HG03565 (cell line): Measurements from ENCODE around the gene LDLR.
"Not testable (repeated sequence)": the region's sequence is repeated elsewhere in the genome, so short reads cannot be mapped to it uniquely, and the experiment has no call there.

Experiments
- ATAC-seq: cut with Tn5 transposase; IDR thresholded peaks from one replicate; pipeline ENCODE4 v1.9.1; 2021; ENCODE audit warnings: mild to moderate bottlenecking, moderate library complexity; ENCODE audit not compliant: unreplicated experiment

LDLR gene

DNA sequence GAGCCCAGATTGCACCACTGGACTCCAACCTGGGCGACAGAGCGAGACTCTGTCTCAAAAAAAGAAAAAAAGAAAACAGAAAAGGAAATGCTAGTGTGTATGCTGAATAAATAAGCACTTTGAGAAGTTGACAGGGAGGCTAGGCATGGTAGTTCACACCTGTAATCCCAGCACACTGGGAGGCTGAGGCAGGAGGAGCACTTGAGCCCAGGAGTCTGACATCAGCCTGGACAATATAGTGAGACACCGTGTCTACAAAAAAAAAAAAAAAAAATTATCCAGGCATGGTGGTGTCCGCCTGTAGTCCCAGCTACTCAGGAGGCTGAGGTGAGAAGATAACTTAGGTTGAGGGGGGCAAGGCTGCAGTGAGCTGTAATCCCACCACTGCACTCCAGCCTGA, 19.1 kb upstream of the LDLR start:
- no peak for ATAC-seq

DNA sequence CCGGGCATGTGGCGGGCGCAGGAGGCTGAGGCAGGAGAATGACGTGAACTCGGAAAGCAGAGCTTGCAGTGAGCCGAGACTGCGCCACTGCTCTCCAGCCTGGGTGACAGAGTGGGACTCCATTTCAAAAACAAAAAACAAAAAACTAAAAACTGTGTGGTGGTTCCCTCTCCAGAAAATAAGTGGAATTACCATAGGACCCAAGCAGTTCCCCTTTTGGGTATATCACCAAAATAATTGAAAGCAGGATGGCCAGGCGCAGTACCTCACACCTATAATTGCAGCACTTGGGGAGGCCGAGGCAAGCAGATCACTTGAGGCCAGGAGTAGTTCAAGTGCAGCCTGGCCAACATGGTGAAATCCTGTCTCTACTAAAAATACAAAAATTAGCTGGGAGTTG, 15.7 kb upstream of the LDLR start:
- no peak for ATAC-seq

DNA sequence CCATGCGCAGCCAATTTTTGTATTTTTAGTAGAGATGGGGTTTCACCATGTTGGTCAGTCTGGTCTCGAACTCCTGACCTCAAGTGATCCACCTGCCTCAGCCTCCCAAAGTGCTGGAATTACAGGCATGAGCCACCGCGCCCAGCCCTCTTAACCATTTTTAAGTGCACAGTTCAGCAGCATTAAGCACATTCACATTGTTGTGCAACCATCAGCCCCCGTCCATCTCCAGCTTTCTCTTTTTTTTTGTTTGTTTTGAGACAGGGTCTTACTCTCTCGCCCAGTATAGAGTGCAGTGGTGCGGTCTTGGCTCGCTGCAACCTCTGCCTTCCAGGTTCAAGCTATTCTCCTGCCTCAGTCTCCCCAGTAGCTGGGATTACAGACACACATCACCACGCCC, 12.5 kb upstream of the LDLR start:
- not testable (repeated sequence) for ATAC-seq

DNA sequence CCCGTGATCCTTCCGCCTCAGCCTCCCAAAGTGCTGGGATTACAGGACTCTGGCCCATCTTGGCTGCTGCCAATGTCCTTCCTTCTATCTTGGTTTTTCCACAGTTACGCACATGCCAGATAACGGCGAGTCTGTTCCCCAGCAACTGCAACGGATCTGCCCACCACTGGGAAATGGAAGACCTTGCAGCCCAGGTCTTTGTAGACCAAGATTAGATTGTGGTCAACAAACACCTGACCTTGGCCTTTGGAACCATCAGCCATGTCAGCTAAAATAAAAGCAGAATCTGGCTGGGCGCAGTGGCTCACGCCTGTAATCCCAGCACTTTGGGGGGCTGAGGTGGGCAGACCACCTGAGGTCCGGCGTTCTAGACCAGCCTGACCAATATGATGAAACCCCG, 10.4 kb upstream of the LDLR start:
- no peak for ATAC-seq

DNA sequence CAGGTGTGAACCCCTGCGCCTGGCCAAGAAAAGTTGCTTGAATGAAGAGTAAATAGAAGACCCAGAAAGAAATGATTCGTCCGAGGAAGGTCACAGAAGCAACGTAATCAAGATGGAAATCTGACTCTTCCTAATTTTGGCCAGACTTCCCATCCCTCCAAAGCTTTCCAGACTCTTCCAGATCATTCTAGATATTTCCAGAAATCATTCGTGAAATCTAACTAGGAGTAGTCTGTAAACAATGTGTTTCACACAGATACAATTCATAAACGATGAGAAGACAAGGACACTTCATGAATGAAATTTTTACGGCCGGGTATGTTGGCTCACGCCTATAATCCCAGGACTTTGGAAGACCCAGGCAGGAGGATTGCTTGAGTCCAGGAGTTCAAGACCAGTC, 9.3 kb upstream of the LDLR start:
- ATAC-seq = no peak

DNA sequence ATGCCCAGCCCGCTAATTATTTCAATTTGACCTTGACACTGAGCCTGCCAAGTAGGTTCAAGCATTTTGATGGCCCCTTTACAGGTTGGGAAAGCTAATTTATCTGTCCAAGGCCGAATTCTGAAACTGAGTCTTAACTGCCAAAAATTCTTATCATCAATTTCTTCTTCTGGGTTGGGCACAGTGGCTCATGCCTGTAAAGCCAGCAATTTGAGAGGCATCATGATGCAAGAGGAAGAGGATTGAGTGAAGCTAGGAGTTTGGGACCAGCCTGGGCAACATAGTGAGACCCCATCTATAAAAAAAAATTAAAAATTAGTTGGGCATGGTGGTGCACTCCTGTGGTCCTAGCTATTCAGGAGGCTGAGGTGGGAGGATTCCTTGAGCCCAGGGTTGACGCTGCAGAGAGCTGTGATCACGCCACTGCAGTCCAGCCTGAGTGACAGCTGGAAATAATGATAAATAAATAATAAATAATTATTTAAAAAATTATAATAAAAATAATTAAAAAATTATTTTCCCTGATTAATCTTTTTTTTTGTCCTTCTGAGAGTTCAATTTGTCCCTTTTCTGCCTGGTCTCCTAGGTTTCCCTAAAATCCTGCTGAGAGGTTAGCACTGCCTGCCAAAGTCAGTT, 1.3 kb upstream of the LDLR start:
- ATAC-seq = no peak

DNA sequence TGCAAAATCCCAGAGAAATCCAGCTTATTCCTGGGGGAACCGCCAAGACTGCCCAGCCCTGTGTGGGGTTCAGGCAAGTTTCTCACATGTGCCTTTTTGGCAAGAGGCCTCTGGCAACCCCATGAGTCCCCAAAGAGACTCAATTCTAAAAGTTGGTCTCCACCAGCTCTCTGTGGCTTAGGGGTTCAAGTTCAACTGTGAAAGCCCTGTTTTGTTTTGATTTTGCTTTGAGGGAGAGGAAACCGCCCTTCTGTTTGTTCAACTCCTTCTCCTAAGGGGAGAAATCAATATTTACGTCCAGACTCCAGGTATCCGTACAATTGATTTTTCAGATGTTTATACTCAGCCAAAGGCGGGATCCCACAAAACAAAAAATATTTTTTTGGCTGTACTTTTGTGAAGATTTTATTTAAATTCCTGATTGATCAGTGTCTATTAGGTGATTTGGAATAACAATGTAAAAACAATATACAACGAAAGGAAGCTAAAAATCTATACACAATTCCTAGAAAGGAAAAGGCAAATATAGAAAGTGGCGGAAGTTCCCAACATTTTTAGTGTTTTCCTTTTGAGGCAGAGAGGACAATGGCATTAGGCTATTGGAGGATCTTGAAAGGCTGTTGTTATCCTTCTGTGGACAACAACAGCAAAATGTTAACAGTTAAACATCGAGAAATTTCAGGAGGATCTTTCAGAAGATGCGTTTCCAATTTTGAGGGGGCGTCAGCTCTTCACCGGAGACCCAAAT, 583 bp upstream of the LDLR start:
- ATAC-seq = no peak

DNA sequence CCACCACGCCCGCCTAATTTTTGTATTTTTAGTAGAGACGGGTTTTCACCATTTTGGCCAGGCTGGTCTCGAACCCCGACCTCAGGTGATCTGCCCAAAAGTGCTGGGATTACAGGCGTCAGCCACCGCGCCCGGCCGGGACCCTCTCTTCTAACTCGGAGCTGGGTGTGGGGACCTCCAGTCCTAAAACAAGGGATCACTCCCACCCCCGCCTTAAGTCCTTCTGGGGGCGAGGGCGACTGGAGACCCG, 676 bp downstream of the LDLR start:
- not testable (repeated sequence) for ATAC-seq

DNA sequence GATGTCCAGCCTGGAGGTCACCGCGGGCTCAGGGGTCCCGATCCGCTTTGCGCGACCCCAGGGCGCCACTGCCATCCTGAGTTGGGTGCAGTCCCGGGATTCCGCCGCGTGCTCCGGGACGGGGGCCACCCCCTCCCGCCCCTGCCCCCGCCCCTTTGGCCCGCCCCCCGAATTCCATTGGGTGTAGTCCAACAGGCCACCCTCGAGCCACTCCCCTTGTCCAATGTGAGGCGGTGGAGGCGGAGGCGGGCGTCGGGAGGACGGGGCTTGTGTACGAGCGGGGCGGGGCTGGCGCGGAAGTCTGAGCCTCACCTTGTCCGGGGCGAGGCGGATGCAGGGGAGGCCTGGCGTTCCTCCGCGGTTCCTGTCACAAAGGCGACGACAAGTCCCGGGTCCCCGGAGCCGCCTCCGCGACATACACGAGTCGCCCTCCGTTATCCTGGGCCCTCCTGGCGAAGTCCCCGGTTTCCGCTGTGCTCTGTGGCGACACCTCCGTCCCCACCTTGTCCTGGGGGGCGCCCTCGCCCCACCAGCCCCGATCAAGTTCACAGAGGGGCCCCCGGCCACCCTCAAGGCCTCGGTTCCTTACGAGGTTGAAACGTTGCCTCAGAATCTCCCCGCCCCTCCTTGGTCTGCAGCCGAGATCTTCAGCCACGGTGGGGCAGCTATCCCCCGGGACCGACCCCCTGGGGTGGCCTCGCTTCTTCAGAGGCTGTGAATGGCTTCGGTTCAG, 1.2 kb downstream of the LDLR start:
- peak; percentile 50 for ATAC-seq

DNA sequence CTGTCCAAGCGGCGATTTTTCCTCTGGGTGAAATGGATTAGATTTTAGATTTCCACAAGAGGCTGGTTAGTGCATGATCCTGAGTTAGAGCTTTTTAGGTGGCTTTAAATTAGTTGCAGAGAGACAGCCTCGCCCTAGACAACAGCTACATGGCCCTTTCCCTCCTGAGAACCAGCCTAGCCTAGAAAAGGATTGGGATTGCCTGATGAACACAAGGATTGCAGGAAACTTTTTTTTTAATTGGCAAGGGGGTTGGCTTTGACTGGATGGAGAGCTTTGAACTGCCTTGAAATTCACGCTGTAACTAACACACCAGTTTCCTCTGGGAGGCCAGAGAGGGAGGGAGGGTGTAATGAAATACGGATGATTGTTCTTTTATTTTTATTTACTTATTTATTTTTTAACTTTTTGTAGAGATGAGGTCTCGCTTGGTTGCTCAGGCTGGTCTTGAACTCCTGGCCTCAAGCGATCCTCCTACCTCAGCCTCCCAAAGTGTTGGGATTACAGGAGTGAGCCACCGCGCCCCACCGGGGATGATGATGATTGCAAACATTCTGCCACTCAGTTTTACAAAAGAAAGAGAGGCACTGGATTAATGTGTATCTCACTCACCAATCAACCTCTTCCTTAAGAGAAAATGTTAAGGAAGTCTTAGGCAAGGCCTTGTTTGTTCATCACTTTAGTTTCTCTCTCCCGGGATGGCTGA, 1.9 kb downstream of the LDLR start:
- no peak for ATAC-seq

DNA sequence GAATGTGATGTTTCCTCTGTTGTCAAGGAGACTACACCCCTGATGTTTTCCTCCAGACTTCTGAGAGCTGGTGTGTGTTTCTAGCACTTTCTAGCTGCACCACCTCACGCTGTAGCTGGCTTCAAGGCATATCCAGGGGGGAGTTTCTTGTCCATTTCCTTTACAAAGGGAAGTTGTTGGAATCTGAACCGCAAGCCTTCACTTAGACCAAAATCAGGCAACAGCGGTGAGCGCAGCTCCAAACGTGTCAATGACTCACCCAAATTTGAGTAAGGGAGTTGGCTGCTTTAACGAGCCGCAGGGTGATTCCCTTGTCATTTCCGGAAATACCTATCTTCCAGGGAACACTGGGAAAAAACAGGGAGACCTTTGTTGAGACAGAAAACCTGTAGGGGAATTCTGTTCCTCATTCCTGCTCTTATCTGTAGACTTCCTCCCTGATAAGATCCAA, 2.5 kb downstream of the LDLR start:
- ATAC-seq = no peak

DNA sequence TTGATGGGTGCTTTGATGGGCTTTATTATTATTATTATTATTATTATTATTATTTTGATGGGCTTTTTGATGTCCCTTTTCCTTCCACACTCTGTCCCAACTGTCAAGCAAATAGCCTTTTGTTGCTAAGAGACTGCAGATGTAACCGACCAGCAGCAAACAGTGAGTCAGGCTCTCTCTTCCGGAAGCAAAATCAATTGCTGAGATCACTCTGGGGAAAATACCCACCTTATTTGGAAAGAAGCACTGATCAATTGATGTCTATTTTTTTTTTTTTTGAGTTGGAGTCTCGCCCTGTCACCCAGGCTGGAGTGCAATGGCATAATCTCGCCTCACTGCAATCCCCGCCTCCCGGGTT, 2.9 kb downstream of the LDLR start:
- ATAC-seq = no peak

DNA sequence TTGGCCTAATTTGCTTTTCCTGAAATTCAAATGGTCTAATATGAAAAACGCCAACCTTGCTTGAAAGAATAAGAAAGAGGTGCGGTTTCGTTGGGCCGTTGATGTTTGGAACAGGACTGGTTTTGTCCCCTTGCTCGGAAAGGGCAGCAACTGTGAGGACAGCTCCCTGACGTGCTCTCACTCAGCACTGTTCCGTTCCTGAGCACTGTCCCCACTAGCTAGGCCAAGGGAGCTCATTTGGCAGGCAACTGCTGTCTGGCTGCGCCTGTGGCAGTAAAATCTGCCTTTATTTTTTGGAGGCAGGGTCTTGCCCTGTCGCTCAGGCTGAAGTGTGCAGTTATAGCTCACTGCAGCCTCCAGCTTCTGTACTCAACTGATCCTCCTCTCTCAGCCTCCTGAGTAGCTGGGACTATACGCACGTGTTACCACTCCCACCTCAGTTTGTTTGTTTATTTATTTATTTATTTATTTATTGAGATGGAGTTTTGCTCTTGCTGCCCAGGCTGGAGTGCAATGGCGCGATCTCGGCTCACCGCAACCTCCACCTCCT, 4.5 kb downstream of the LDLR start:
- ATAC-seq = no peak

DNA sequence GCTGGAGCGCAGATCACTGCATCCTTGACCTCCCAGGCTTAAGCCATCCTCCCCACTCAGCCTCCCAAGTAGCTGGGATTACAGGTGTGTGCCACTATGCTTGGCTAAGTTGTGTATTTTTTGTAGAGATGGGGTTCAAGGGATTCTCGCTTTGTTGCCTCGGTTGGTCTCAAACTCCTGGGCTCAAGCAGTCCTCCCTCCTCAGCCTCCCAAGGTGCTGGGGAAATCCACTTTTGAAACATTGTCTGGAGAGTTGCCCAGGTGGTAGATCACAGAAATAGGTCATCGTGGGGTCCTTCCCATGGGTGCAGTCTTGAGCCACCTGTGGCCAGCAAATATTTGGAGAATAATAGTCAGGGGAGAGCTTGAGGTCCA, 5.2 kb downstream of the LDLR start:
- no peak for ATAC-seq

DNA sequence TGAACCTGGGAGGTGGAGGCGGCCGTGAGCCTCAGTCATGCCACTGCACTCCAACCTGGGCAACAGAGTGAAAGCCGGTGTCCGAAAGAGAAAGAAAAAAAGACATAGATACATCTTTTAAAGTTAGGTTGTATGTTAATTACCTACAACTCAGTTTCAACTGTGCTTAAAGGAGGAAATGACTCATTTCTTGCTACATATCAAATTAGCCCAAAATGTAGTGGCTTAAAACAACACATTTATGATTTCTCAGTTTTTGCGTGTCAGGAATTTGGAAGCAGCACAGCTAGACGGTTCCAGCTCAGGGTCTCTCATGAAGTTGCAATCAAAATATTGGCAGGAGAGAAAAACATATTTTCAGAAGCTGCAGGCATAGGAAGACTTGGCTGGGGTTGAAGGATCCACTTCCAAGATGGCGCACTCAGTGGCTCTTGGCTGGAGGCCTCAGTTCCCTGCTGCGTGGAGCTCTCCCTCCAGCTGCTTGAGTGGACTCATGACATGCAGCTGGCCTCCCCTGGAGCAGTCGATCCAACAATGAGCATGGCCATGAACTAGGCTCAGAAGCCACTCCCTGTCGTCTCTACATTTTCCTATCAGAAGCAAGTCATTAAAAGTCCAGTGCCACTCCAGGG, 7.1 kb downstream of the LDLR start:
- ATAC-seq = peak; percentile 45

DNA sequence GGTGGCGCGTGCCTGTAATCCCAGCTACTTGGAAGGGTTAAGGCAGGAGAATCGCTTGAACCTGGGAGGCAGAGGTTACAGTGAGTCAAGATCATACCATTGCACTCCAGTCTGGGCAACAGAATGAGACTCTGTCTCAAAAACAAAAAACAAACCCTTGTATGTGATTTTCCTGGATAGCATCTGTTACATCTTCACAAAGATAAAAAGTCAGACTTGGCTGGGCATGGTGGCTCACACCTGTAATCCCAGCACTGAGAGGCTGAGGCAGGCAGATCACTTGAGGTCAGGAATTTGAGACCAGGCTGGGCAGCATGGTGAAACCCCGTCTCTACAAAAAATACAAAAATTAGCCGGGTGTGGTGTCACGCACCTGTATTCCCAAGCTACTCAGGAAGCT, 8.1 kb downstream of the LDLR start:
- not testable (repeated sequence) for ATAC-seq

DNA sequence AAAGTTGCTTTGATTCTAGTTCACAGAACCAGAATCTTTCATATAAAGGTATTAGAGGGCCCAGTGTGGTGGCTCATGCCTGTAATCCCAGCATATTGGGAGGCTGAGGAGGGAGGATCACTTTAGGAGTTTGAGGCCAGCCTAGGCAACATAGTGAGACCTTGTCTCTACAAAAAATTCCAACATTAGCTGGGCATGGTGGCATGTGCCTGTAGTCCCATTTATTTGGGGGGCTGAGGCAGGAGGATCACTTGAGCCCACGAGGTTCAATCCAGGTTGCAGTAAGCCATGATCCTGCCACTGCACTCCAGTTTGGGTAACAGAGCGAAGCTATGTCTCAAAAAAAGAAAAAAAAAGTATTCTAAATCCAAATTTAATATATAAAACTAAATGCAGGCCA, 9.1 kb downstream of the LDLR start:
- no peak for ATAC-seq

DNA sequence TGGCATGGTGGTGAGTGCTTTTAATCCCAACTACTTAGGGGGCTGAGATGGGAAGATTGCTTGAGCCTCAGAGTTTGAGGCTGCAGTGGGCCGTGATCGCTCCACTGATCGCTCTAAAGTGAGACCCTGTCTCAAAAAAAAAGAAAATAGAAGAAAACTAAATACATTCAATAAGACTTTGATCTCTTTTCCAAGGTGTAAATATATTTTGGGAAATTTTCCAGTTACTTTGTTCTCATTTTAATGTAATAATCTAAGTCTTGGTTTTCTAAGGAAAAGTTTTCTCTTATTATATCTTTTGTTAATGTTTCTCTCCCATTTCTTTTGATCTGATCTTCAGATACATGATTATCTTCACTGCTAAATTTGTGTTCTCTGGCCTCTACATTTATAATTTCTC, 9.6 kb downstream of the LDLR start:
- no peak for ATAC-seq

DNA sequence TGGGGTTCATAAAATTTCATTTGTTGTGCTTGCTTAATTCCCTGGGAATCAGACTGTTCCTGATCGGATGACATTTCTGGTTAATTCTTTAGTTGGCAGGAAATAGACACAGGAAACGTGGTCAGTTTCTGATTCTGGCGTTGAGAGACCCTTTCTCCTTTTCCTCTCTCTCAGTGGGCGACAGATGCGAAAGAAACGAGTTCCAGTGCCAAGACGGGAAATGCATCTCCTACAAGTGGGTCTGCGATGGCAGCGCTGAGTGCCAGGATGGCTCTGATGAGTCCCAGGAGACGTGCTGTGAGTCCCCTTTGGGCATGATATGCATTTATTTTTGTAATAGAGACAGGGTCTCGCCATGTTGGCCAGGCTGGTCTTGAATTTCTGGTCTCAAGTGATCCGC, 10.8 kb downstream of the LDLR start:
- ATAC-seq = no peak

DNA sequence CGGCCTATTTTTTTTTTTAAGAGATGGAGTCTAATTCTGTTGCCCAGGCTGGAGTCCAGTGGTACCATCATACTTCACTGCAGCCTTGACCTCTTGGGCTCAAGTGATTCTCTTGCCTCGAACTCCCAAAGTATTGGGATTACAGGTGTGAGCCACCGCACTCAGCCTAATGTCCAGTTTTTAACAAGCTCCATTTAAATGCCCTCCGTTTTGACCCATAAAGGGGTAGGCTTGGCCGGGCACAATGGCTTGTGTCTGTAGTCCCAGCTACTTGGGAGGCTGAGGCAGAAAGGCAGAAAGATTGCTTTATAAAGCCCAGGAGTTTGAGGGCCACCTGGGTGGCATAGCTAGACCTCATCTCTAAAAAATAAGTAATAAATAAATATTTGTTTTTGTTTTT, 11.8 kb downstream of the LDLR start:
- no peak for ATAC-seq

DNA sequence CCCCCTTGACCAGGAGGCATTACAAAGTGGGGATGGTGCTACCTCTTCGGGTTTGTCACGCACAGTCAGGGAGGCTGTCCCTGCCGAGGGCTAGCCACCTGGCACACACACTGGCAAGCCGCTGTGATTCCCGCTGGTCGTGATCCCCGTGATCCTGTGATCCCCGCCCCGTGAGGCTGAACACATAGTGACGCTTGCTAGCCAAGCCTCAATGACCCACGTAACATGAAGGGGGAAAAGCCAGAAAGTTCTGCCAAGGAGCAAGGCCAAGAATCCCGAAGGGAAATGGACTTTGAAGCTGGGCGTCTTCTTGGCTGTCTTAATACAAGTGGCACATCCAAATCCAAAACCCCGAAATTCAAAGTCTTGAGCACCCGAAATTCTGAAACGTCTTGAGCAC, 13.7 kb downstream of the LDLR start:
- ATAC-seq = no peak
